ENCODE results near the gene ASCC1. TPM values are rescaled to one million over a fixed set of nuclear protein-coding genes. Genes with fewer than 3 reads are reported as not detected.
A peak's percentile ranks its signal among the peaks of the same experiment; 100 is the strongest.
"Not testable (repeated sequence)": the region's sequence is repeated elsewhere in the genome, so short reads cannot be mapped to it uniquely, and the experiment has no call there.

The ASCC1 gene
- 34.9 TPM for polyA plus RNA-seq (2013, experiment 1 of 2; ENCODE audit: insufficient read length)
- polyA plus RNA-seq (2013, experiment 2 of 2; ENCODE audit: insufficient read length): 38.1 TPM

- peak; percentile 93 for DNase-seq
Observed at GRCh38 chr10:72215611-72216549, at the start of gene ASCC1, which contains the start of gene ANAPC16. ASCC1 (minus strand) TSS chr10:72216276; CDS start chr10:72213298, 2,978 bp downstream. ANAPC16 (plus strand) TSS chr10:72216012; CDS start chr10:72223915, 7,903 bp downstream.

- DNase-seq: no peak
Observed at GRCh38 chr10:72265508-72265907, 49.4 kb upstream of the ASCC1 start.

- DNase-seq: no peak
Observed at GRCh38 chr10:72264536-72264935, 48.5 kb upstream of the ASCC1 start.

GRCh38 chr10:72263613-72264241, 47.7 kb upstream of the ASCC1 start:
- no peak for DNase-seq

- no peak for DNase-seq
Observed at GRCh38 chr10:72261784-72262404, 45.8 kb upstream of the ASCC1 start.

GRCh38 chr10:72260976-72261783, 45.1 kb upstream of the ASCC1 start:
- peak; percentile 97 for DNase-seq

- DNase-seq: peak; percentile 97
Observed at GRCh38 chr10:72260239-72260975, 44.3 kb upstream of the ASCC1 start.

GRCh38 chr10:72259491-72260238, 43.6 kb upstream of the ASCC1 start:
- DNase-seq: peak; percentile 95

GRCh38 chr10:72258617-72259016, 42.5 kb upstream of the ASCC1 start:
- no peak for DNase-seq

- no peak for DNase-seq
Observed at GRCh38 chr10:72257051-72257892, 41.2 kb upstream of the ASCC1 start.

GRCh38 chr10:72255977-72256729, 40.1 kb upstream of the ASCC1 start:
- DNase-seq: no peak

GRCh38 chr10:72254813-72255568, 38.9 kb upstream of the ASCC1 start:
- DNase-seq: peak; percentile 76

- DNase-seq: no peak
Observed at GRCh38 chr10:72253578-72253977, 37.5 kb upstream of the ASCC1 start.

GRCh38 chr10:72252972-72253371, 36.9 kb upstream of the ASCC1 start:
- DNase-seq: no peak

- no peak for DNase-seq
Observed at GRCh38 chr10:72251635-72252034, 35.6 kb upstream of the ASCC1 start.

GRCh38 chr10:72250666-72251065, 34.6 kb upstream of the ASCC1 start:
- DNase-seq: peak; percentile 65

GRCh38 chr10:72249176-72249862, 33.2 kb upstream of the ASCC1 start:
- not testable (repeated sequence) for DNase-seq

Measured in fibroblast of skin of scalp (primary cell).